CD4-positive, alpha-beta T cell (primary cell): ENCODE data around the gene PSMB3. TPM values are rescaled to one million over a fixed set of nuclear protein-coding genes. Genes with fewer than 3 reads are reported as not detected.

Source experiments
- ATAC-seq: fragments of 200-7000 bp; cut with Tn5 transposase; one replicate; pipeline ENCODE4 v1.10.0; 2022; ENCODE audit warnings: mild to moderate bottlenecking; ENCODE audit not compliant: poor library complexity
- CTCF ChIA-PET: fragments of 350-600 bp; sonication (Branson Sonifier 250); formaldehyde crosslinking; loops from one replicate; lab custom pipeline; 2021; ENCODE audit warnings: antibody characterized with exemption, inconsistent platforms; lab: Charles Lee
- POLR2A ChIA-PET: fragments of 350-600 bp; sonication (Branson Sonifier 250); formaldehyde crosslinking; loops from one replicate; lab custom pipeline; 2021; ENCODE audit warnings: antibody characterized with exemption, inconsistent platforms; lab: Charles Lee
- DNase-seq, 14 experiments: peaks; one replicate each; pipeline ENCODE4 v3.0.0-alpha.2; 2013 to 2020; ENCODE audit warnings: mixed read lengths in 2 of 14
- H3K27ac ChIP-seq, 2 donors: one replicate each; pipeline versions ENCODE4 v1.5.1 to v1.7.0; 2013; ENCODE audit warnings: low read length in 2 of 2, low read depth in 1 of 2, mild to moderate bottlenecking in 1 of 2
- H3K27me3 ChIP-seq, 2 experiments: 1 replicate in 1 of 2; 2 replicates in 1 of 2; pipeline versions ENCODE4 v1.6.1 to v1.7.0; 2013; ENCODE audit warnings: low read length in 2 of 2, control low read depth in 1 of 2, mild to moderate bottlenecking in 1 of 2, moderate library complexity in 1 of 2; ENCODE audit not compliant: insufficient read depth in 2 of 2, control insufficient read depth in 1 of 2
- H3K36me3 ChIP-seq: one replicate; pipeline ENCODE4 v1.6.1; 2013; ENCODE audit warnings: low read length, control low read depth; ENCODE audit not compliant: insufficient read depth
- H3K4me1 ChIP-seq: one replicate; pipeline ENCODE4 v1.6.1; 2013; ENCODE audit warnings: low read length, control low read depth; ENCODE audit not compliant: insufficient read depth
- H3K4me3 ChIP-seq: one replicate; pipeline ENCODE4 v1.5.1; 2013; ENCODE audit warnings: mild to moderate bottlenecking, low read length, moderate library complexity
- H3K9me3 ChIP-seq, 2 experiments: 1 replicate in 1 of 2; 2 replicates in 1 of 2; pipeline versions ENCODE4 v1.6.1 to v1.7.0; 2013; ENCODE audit warnings: low read length in 2 of 2, mild to moderate bottlenecking in 2 of 2, control low read depth in 1 of 2, moderate library complexity in 1 of 2; ENCODE audit not compliant: control insufficient read depth in 1 of 2, insufficient read depth in 1 of 2
- H3K27ac Mint-ChIP-seq: one replicate; pipeline ENCODE4 v1.8.0; 2020; ENCODE audit warnings: mixed read lengths
- H3K27me3 Mint-ChIP-seq: one replicate; pipeline ENCODE4 v1.8.0; 2021; ENCODE audit warnings: mixed read lengths
- H3K36me3 Mint-ChIP-seq: one replicate; pipeline ENCODE4 v1.8.0; 2021; ENCODE audit warnings: low read depth, mixed read lengths
- H3K4me1 Mint-ChIP-seq: one replicate; pipeline ENCODE4 v1.8.0; 2021; ENCODE audit warnings: low read depth, mixed read lengths
- H3K4me3 Mint-ChIP-seq: one replicate; pipeline ENCODE4 v1.8.0; 2020; ENCODE audit warnings: mild to moderate bottlenecking, mixed read lengths
- H3K9me3 Mint-ChIP-seq: one replicate; pipeline ENCODE4 v1.8.0; 2020; ENCODE audit warnings: mixed read lengths
- CTCF ChIP-seq: fragments of 200-600 bp; IDR thresholded peaks from one replicate; pipeline ENCODE4 v1.8.0; 2022; ENCODE audit warnings: antibody characterized with exemption, mild to moderate bottlenecking
- intact Hi-C, 2 experiments: fragments of 100-400 bp; cut with DNase I in 1 of 2; cut with micrococcal nuclease in 1 of 2; formaldehyde crosslinking; loops; one replicate each; pipeline versions ENCODE4 v1.15.1 to v1.9.0; 2023 to 2025; cut with DNase I, micrococcal nuclease
- total RNA-seq, 174 experiments: library from RNA in 2 of 174; stranded (reverse) in 2 of 174; gene quantifications; one replicate each; pipeline ENCODE4 v1.2.3 and lab custom pipeline; 2021 to 2026

The PSMB3 gene
- total RNA-seq, 2 experiments from 2014 or later: 46.6 to 55.0 TPM

DNA sequence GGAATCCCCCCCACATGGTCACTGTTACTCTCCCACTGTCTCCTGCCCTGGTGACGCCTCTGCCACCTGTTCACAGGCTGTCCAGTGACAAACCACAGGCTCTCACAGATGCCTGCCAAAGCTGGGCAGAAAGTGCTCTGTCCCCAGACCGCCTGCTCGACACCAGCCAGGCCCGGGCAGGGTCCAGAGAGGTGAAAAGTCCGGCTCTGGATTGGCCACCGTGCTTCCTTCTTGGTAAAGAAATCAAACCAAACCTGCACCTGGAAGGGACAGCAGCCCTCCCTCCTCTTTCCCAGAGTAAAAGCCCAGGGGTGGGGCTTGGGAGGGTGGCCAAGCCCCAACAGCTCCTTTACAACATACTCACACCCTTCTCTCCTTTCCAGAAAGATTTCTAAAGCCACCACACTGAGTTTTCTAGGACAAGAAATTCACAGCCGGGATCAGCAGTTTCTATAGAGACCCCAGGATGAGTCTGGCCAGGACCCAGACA lies 10.6 kb upstream of the PSMB3 start:
- no peaks in the 10 kb centered on the region for H3K36me3 Mint-ChIP-seq
- ATAC-seq (no peak), DNase-seq (no peak)
- H3K4me3 ChIP-seq: no peak overlapping the region
- ChIA-PET POLR2A (no interaction called here), CTCF (no interaction called here)
- no peaks in the 10 kb centered on the region for H3K9me3 Mint-ChIP-seq
- H3K4me3 Mint-ChIP-seq: no peak overlapping the region
- H3K27ac ChIP-seq: no peak overlapping the region
- no peaks in the 10 kb centered on the region for H3K36me3 ChIP-seq
- peaks cover 12% of the 10 kb centered on the region for H3K4me1 Mint-ChIP-seq
- H3K27ac Mint-ChIP-seq: no peak overlapping the region
- H3K9me3 ChIP-seq: no peaks in the 10 kb centered on the region
- TF ChIP-seq CTCF: no peak
- H3K4me1 ChIP-seq: peaks cover 6% of the 10 kb centered on the region
- intact Hi-C loops: no loop called here
- peaks cover 16 to 20% of the 10 kb centered on the region in 2 experiments for H3K27me3 ChIP-seq
- H3K27me3 Mint-ChIP-seq: peaks cover 29% of the 10 kb centered on the region

DNA sequence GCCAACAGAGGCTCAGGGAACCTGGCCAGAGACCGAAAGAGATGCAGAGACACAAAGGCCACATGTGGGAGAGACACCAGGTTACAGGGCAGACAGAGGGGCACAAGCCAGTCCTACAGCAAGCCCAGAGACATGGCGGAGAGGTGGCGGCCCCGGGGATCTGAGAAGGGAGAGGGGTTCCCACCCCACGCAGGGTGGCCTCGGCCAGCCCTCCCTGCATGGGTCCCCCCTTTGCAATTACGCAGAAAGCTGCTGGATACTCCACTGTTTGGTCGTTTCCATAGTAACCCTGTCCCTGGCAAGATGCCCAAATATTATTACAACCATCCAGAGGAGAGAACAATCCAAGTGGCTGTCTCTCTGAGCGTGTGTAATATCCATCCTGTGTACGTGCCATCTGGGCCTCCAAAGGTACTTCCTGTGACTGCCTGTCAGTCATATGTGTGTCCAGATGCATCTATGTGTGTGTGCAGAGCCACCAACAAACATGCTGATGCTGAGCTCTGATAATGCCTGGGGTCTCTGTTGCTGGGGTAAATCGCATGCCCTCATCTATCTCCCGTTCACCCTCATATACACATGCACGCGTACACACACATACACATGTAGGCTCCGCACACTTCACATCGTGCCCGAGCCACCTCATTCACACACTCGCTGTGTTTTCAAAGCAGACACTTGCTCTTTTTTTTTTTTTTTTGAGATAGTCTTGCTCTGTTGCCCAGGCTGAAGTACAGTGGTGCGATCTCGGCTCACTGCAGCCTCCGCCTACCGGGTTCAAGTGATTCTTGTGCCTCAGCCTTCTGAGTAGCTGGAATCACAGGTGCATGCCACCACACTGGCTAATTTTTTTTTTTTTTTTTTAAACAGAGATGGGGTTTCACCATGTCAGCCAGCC lies 9.9 kb upstream of the PSMB3 start:
- no peaks in the 10 kb centered on the region for H3K9me3 Mint-ChIP-seq
- H3K4me1 ChIP-seq: peaks cover 13% of the 10 kb centered on the region
- H3K27ac Mint-ChIP-seq: no peak overlapping the region
- H3K36me3 Mint-ChIP-seq: no peaks in the 10 kb centered on the region
- no peak overlapping the region for H3K4me3 Mint-ChIP-seq
- H3K27me3 Mint-ChIP-seq: peaks cover 30% of the 10 kb centered on the region
- ChIA-PET POLR2A (no interaction called here), CTCF (no interaction called here)
- no peaks in the 10 kb centered on the region for H3K36me3 ChIP-seq
- H3K27ac ChIP-seq: no peak overlapping the region
- intact Hi-C loops: no loop called here
- H3K4me3 ChIP-seq: no peak overlapping the region
- TF ChIP-seq CTCF: no peak
- H3K27me3 ChIP-seq: peaks cover 22 to 26% of the 10 kb centered on the region in 2 experiments
- DNase-seq (peak in 1 of 14 experiments; percentile 38), ATAC-seq (peak; percentile 32)
- H3K4me1 Mint-ChIP-seq: peaks cover 12% of the 10 kb centered on the region
- no peaks in the 10 kb centered on the region for H3K9me3 ChIP-seq

GRCh38 chr17:38743556-38744171 lies 8.9 kb upstream of the PSMB3 start:
- H3K9me3 Mint-ChIP-seq: no peaks in the 10 kb centered on the region
- CTCF ChIA-PET: no interaction called here
- no peak overlapping the region for H3K27ac Mint-ChIP-seq

More at GRCh38 chr17:38743556-38744171, 8.9 kb upstream of the PSMB3 start:
- intact Hi-C loops: no loop called here
- DNase-seq (no peak), ATAC-seq (no peak)
- peaks cover 12% of the 10 kb centered on the region for H3K4me1 Mint-ChIP-seq
- H3K36me3 Mint-ChIP-seq: no peaks in the 10 kb centered on the region
- peaks cover 0 to under 1% of the 10 kb centered on the region in 2 experiments for H3K9me3 ChIP-seq
- POLR2A ChIA-PET: no interaction called here
- no peak overlapping the region for H3K27ac ChIP-seq
- peaks cover 30% of the 10 kb centered on the region for H3K27me3 Mint-ChIP-seq
- peaks cover 28 to 33% of the 10 kb centered on the region in 2 experiments for H3K27me3 ChIP-seq
- H3K4me3 ChIP-seq: no peak overlapping the region
- H3K4me1 ChIP-seq: peaks cover 22% of the 10 kb centered on the region
- H3K36me3 ChIP-seq: no peaks in the 10 kb centered on the region
- TF ChIP-seq CTCF: no peak
- no peak overlapping the region for H3K4me3 Mint-ChIP-seq
